Endometrial microvascular endothelial cells (primary cell): ENCODE results near the gene PITX2. TPM values are rescaled to one million over a fixed set of nuclear protein-coding genes. Genes with fewer than 3 reads are reported as not detected.

Experiments
- in situ Hi-C: cut with HindIII; loops from 2 replicates; pipeline ENCODE4 v1.10.0; 2017; ENCODE audit warnings: low sequenced_read_pairs, low pct_unique_long_range_greater_than_20kb; ENCODE audit errors: inconsistent ontology term
- total RNA-seq: library from RNA; depleted of rRNA; stranded (reverse); fragments of >200 nt; gene quantifications from one replicate; pipeline ENCODE4 v1.2.3, GENCODE V29; 2015; ENCODE audit errors: inconsistent ontology term

PITX2 gene
- total RNA-seq, 1 donor from 2014 or later, result not detected

- in situ Hi-C loops, result no loop called here
Observed at GRCh38 chr4:110626532-110627153, 3.8 kb upstream of the PITX2 start.

GRCh38 chr4:110625576-110626257 lies 2.8 kb upstream of the PITX2 start:
- in situ Hi-C loops, result no loop called here

DNA sequence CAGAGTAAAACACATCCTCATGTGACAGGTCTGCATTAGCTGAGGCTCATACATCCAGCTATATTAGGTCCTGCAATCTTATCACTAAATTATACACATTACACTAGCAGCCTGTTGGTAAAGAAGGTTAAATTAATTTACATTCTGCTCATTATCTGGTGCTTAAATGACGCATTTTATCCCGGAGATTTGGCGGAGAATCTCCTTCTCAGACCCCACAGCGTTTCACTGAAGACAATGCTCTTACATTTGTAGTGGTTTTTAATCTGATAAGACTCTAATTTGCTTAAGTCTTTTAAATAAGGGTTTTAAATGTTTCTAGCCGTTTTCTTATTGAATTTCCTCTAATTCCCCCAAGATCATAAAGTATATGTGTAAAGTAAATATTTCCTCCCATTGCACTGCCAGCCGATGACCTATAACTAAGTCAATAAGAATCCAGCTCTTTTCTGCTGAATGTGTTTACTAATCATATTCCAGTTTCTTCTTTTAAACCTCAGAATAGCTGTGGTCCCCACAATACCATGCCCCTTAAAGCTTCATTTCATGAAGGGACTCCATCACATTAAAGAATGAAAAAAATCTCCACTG lies 2.1 kb upstream of the PITX2 start:
- in situ Hi-C loops, result no loop called here

DNA sequence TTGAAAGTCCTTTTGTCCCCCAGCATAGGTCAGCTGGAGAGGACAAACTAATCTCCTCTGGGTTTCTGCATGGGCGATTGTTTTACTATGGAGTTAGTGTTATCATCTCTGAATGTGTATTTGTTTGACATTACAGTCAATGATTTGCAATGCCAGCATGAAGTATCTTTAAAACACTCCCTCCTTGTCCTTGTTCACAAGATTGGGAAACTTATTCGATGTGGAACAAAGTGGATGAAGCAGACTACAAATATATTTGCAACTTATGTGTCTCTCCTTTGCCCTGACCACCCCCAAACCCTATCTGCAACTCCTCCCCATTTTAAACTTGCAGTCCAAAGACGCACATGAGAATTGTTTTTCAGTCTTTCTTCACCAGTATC lies 1.5 kb upstream of the PITX2 start:
- in situ Hi-C loops, result no loop called here

DNA sequence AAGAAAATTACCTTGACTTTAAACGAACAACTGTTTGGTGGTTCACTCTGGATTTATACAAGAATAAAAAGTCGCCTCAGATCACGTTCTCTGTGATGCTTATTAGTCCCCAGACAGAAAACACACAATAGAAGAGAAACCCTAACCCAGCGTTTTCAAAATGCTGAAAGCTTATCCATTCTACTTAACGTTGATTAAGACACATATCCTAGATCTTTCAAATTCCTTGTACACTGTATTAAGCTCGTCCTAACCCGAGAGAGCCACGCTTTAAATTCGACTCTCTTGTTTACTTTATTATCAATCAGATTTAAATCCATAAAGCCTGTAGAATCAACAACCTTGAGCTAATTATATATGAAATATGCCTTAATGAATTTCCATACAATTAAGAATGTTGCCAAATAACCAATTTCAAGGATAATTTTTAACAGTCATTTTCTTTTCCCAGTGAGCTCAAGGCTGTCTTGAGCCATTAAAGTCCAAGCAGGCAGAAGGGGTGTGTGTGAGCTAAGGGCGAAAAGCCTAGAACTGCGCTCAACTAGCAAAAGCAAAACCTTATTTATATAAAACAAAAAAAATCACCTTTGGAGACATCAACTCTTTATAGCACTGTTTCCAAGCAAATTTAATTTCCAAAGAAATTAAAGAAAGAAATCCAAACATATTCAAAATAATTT lies 981 bp upstream of the PITX2 start:
- in situ Hi-C loops, result no loop called here

DNA sequence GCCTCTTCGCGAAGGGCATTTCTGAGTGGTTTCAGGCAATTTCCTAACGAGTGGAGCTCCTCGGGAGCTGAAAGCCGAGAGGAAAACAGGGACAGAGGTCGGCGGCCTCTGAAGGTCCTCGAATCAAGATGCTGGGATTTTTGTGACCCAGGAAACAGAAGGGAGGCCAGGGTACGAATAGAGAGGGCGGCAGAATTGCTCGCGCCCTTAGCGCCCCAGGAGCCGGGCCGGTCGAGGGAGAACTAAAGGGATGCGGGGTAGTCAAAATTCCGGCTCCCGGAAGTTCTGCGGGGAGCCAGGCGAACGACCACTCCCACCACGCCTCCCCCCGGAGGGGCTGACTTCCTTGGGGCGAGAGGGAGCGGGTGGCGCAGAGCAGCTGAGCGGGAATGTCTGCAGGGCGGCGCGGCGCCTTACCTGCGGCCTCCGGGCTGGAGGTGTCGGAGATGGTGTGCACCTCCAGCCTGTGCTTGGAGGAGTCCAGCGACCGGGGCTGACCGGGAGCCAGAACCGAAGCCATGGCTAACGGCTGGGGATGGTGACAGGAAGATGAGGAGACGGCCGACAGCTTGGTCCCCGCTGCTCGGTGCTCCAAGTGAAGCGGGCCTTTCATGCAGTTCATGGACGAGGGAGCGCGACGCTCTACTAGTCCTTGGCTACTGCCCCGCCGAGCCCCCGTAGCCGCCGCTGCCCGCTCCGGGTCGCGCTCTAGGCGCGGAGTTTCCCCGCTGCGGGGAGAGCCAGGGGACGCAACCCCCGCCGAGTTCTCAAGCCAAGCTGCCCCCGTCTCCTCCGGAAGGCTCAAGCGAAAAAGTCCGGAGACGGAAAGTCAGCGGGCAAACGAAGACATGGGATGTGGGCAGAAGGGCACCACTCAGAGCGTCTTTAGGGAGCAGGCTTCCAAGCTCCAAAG lies 782 bp downstream of the PITX2 start:
- in situ Hi-C loops, result no loop called here

- in situ Hi-C loops, result no loop called here
Observed at GRCh38 chr4:110621328-110621812, 1.5 kb downstream of the PITX2 start.

DNA sequence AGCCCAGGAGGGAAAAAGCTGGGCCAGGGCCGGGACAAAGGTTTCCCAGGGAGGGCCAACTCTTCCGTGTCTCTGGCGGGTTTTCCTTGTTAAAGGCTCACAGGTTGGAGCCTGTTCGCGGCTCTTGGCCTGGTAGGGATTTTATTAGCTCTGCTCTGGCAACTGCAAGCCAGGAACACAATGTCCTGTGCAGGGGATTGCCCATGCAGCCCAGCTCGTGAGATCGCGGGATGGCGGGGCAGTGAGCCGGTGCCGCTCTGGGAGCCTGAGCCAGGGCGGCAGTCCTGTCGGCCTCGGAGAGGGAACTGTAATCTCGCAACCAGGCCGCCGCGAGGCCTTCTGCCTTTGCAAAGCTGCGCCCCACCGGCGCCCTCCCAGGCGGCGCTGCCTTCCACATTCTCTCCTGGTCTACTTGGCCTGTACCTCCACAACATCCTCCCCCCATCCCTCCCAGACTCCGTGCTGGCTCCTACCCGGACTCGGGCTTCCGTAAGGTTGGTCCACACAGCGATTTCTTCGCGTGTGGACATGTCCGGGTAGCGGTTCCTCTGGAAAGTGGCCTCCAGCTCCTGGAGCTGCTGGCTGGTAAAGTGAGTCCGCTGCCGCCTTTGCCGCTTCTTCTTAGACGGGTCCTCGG lies 2.1 kb downstream of the PITX2 start:
- in situ Hi-C loops, result no loop called here

- in situ Hi-C loops, result no loop called here
Observed at GRCh38 chr4:110620322-110620690, 2.6 kb downstream of the PITX2 start.

- in situ Hi-C loops, result loop anchor here (10.0 kb wide), 1 partner anchor 85 kb away; no protein-coding TSS in a partner anchor
Observed at GRCh38 chr4:110619463-110620247, 3.2 kb downstream of the PITX2 start.

DNA sequence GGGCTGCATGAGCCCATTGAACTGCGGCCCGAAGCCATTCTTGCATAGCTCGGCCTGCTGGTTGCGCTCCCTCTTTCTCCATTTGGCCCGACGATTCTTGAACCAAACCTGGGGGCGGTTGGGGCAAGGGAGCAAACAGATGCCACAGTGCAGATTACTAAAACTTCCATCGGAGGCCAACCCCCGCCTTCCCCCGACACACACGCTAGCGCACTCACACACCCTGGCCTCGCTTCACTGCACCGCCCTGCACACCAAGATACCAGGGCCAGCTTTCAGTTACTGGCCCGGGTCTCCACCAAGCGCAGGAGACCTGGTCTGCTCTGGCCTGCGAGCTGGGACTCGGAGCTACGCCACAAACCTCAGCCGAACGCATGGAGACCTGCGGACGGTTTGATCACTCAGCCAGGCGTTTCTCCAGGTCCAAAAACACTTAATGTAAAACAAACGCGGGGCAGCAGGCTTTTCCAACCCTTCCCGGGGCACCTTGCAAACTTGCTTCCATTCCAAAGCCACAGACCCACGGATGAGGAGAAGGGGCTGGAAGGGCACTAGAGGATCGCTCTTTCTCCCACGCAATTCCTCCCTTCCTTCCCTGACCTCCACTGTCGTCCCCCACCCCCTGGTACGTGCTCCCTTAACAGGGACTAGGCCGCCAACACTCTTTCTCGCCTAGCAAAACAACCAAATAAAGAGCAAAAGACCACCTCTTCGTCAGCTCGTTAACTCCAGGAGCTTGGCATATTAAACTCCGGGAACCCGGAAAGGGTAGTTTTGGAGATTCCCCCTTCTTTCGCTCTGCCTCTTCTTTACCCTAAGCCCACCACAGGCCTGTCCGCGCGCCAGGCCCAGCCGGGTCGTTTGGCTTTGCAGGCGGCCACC lies 4.1 kb downstream of the PITX2 start:
- in situ Hi-C loops, result loop anchor here (10.0 kb wide), 1 partner anchor 84 kb away; no protein-coding TSS in a partner anchor

DNA sequence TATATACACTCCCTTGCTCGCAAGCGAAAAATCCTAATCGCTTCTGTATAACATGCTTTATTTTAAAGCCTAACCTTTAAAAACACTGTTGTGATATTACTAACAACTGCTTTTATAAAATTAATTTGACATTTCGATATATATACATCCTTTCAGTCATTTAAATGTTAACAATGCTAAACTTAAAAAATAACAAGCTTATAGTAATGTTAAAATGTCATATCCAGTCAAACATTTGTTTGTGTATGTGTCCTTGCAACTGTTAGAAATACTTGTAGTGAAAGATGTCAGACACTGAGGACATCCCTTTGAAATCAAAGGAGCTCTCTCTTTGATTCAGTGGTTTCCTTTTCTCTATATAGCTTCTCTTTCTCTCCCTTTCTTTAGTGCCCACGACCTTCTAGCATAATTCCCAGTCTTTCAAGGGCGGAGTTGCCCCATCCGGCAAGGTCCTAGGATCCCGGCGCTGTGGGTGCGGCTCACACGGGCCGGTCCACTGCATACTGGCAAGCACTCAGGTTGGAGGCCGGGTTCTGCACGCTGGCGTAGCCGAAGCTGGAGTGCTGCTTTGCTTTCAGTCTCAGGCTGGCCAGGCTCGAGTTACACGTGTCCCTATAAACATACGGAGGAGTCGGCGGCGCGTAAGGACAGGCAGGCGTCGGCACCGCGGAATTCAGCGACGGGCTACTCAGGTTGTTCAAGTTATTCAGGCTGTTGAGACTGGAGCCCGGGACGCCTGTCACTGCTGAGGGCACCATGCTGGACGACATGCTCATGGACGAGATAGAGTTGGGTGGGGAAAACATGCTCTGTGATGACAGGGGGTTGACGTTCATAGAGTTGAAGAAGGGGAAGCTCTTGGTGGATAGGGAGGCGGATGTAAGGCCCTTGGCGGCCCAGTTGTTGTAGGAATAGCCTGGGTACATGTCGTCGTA lies 5.0 kb downstream of the PITX2 start:
- in situ Hi-C loops, result loop anchor here (10.0 kb wide), 1 partner anchor 83 kb away; no protein-coding TSS in a partner anchor

GRCh38 chr4:110617075-110617640 lies 5.7 kb downstream of the PITX2 start:
- in situ Hi-C loops, result loop anchor here (10.0 kb wide), 1 partner anchor 82 kb away; no protein-coding TSS in a partner anchor

DNA sequence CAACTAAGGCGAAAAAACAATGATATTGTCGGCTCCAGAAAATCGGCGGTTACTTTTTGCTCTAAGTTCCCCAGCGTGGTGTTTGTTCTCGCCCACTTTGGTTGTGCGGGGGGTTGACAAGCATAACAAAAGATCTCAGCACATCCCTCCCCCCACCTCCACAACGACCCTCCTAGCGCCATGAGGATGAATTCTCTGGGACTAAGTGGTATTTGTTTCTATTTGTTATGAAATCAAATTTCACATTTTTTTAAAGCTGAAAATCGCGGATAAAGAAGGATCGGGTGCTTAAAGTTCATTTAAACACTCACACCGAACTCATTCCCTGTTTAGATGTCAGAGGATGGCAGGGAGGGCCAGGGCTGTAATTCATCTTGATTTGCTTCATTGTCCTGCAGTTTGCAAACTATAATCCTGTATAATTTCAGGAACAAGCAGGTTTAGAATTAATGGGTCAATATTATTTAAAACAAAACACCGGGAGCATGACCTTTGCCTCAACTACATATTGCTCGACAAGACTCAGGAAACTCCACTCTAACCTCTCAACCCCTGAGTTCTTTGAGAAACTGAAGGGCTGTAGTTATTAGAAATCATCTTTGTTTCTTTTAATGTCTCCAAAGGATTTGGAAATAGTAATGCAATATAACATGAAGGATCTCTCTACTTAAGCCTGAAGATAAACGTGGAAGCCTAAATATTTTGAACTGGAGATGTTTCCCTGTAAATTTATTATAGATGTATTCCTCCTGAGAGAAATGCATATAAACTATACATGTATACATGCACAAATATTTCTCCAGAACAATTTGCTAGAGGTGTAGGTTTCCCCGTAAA lies 6.4 kb downstream of the PITX2 start:
- in situ Hi-C loops, result loop anchor here (10.0 kb wide), 1 partner anchor 82 kb away; no protein-coding TSS in a partner anchor
